Upper lobe of left lung (tissue), 6 donors: ENCODE data around the gene AKAP6. TPM values are rescaled to one million over a fixed set of nuclear protein-coding genes. Genes with fewer than 3 reads are reported as not detected.

Source experiments
- ATAC-seq, 2 donors: fragments of 200-7000 bp; cut with Tn5 transposase; one replicate each; pipeline ENCODE4 v1.9.1; 2022; ENCODE audit warnings: mild to moderate bottlenecking in 2 of 2, moderate library complexity in 2 of 2; ENCODE audit not compliant: low FRiP score in 2 of 2
- DNase-seq, 2 donors: peaks; one replicate each; pipeline ENCODE4 v3.0.0-alpha.2; 2019 to 2020
- H3K27ac ChIP-seq, 4 donors: fragments of 200-600 bp; sonication (generic); one replicate each; pipeline ENCODE4 v1.5.1; 2016 to 2019
- H3K27me3 ChIP-seq, 4 donors: fragments of 200-600 bp; sonication (generic); one replicate each; pipeline ENCODE4 v1.5.1; 2017 to 2019
- H3K36me3 ChIP-seq, 4 donors: fragments of 200-600 bp; sonication (generic); one replicate each; pipeline ENCODE4 v1.5.1; 2016 to 2019
- H3K4me1 ChIP-seq, 4 donors: fragments of 200-600 bp; sonication (generic); one replicate each; pipeline ENCODE4 v1.5.1; 2018 to 2019
- H3K4me3 ChIP-seq, 4 donors: fragments of 200-600 bp; sonication (generic); one replicate each; pipeline ENCODE4 v1.5.1; 2017 to 2019; ENCODE audit warnings: mild to moderate bottlenecking in 2 of 4, moderate library complexity in 1 of 4
- H3K9me3 ChIP-seq, 4 donors: fragments of 200-600 bp; sonication (generic); one replicate each; pipeline ENCODE4 v1.5.1; 2018 to 2019
- EP300 ChIP-seq, 4 donors: sonication (generic); formaldehyde crosslinking; IDR thresholded peaks; one replicate each; pipeline ENCODE4 v1.5.1; 2017; ENCODE audit warnings: antibody characterized with exemption in 4 of 4, control low read depth in 2 of 4
- POLR2A ChIP-seq, 4 donors: fragments of 450-650 bp; IDR thresholded peaks; one replicate each; pipeline ENCODE4 v1.5.1; 2016 to 2017; ENCODE audit warnings: antibody characterized with exemption in 4 of 4, mild to moderate bottlenecking in 2 of 4
- POLR2AphosphoS5 ChIP-seq, 2 donors: sonication (generic); formaldehyde crosslinking; IDR thresholded peaks; one replicate each; pipeline ENCODE4 v1.5.1; 2017; ENCODE audit warnings: antibody characterized with exemption in 2 of 2
- WGBS, 2 donors: methylation state at CpG; one replicate each; pipeline ENCODE4 v1.1.5; 2017 to 2018; 5-methylcytosine and 5-hydroxymethylcytosine counted together
- total RNA-seq, 6 donors: library from RNA; depleted of rRNA in 4 of 6; stranded (reverse); fragments of >200 nt in 4 of 6; gene quantifications; one replicate each; pipeline versions ENCODE4 v1.1.0 to v1.2.1, GENCODE V29; 2016 to 2021
- TF ChIP-seq, protein P1 (sequence below), 6 experiments: fragments of 450-650 bp in 4 of 6; fragments of 200-600 bp in 2 of 6; sonication (generic) in 2 of 6; IDR thresholded peaks; one replicate each; pipeline ENCODE4 v1.5.1; 2016 to 2019; ENCODE audit warnings: antibody characterized with exemption in 6 of 6
- donor health status: DM: no; HTN: no; CAD: no; lungs with moderate emphysema.
- donor health status: DM: no; HTN: yes; CAD: no; lungs with severe emphysema.

Gene AKAP6
- total RNA-seq, 6 donors from 2014 or later, result 6.2 to 27.7 (median 10.7) TPM

DNA sequence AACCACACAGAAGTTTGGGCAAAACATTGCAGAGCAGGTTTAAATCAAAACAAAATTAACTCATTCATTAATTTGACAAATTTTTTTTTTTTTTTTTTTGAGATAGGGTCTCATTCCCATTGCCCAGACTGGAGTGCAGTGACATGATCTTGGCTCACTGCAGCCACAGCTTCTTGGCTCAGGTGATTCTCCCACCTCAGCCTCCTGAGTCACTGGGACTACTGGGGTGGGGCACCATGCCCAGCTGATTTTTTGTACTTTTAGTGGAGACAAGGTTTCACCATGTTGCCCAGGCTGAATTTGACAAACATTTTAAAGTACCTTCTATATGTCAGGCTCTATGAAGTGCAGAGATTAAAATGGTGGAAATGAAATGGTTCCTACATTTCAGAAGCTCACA is 352.5 kb downstream of the AKAP6 start:
- no peak overlapping the region for H3K27ac ChIP-seq

DNA sequence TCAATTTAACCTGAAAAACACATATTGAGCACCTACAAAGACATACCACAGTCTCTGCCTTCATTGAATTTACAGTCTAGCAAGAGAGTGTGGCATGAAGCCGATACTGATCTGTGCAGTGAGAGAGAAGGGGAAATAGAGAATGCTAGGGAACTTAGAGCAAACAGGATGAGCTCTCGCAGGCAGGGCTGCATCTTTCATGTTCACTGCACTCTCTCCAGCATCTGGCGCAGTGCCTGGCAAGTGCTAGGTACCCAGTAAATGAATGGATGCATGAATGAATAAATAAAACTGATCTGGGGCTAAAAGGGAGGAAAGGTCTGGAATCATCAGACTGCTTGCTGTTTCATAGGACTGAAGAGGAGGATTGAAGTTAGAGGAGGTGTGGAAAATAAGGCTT is 353.1 kb downstream of the AKAP6 start:
- no peak for ATAC-seq
- 71 to 73% methylated on average over 3 of the region's 3 CpGs for WGBS, 2 donors
- H3K27ac ChIP-seq, result no peak overlapping the region
- no peaks in the 10 kb centered on the region for H3K36me3 ChIP-seq
- DNase-seq, result no peak
- TF ChIP-seq POLR2A (IDR thresholded peaks at IDR 0.05) (no peak), EP300 (IDR thresholded peaks at IDR 0.05) (no peak), POLR2AphosphoS5 (IDR thresholded peaks at IDR 0.05) (no peak)
- TF ChIP-seq, protein P1, sequence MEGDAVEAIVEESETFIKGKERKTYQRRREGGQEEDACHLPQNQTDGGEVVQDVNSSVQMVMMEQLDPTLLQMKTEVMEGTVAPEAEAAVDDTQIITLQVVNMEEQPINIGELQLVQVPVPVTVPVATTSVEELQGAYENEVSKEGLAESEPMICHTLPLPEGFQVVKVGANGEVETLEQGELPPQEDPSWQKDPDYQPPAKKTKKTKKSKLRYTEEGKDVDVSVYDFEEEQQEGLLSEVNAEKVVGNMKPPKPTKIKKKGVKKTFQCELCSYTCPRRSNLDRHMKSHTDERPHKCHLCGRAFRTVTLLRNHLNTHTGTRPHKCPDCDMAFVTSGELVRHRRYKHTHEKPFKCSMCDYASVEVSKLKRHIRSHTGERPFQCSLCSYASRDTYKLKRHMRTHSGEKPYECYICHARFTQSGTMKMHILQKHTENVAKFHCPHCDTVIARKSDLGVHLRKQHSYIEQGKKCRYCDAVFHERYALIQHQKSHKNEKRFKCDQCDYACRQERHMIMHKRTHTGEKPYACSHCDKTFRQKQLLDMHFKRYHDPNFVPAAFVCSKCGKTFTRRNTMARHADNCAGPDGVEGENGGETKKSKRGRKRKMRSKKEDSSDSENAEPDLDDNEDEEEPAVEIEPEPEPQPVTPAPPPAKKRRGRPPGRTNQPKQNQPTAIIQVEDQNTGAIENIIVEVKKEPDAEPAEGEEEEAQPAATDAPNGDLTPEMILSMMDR (IDR thresholded peaks at IDR 0.05), result no peak
- no peaks in the 10 kb centered on the region for H3K27me3 ChIP-seq
- H3K9me3 ChIP-seq, result no peaks in the 10 kb centered on the region
- no peaks in the 10 kb centered on the region for H3K4me1 ChIP-seq
- H3K4me3 ChIP-seq, result no peak overlapping the region

More for the DNA sequence above, 352.5 kb downstream of the AKAP6 start:
- no peak for DNase-seq
- ATAC-seq, result no peak
- H3K9me3 ChIP-seq, result no peaks in the 10 kb centered on the region
- no peak for TF ChIP-seq POLR2A (IDR thresholded peaks at IDR 0.05)
- TF ChIP-seq EP300 (IDR thresholded peaks at IDR 0.05), result no peak
- TF ChIP-seq, protein P1 (IDR thresholded peaks at IDR 0.05), result no peak
- TF ChIP-seq POLR2AphosphoS5 (IDR thresholded peaks at IDR 0.05), result no peak
- H3K27me3 ChIP-seq, result no peaks in the 10 kb centered on the region
- H3K36me3 ChIP-seq, result no peaks in the 10 kb centered on the region
- H3K4me1 ChIP-seq, result no peaks in the 10 kb centered on the region
- no peak overlapping the region for H3K4me3 ChIP-seq

DNA sequence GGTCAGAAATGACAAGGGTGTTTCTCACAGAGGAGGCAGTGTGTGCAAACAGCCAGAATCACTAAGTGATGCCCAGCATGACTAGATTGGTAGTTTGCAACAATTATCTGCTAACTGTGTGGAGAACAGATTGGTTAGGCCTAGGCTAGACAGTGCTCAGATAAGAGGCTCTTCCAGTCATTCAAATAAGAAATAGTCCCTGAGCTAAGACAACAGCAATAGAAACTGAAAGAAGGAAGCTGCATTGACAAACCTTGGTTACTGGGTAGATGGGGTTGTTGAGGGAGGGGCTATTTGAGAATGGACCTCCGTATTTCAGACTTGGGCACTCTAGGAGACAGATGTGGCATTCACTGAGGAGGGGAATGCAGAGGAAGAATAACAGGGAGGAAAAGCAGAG is 354.6 kb downstream of the AKAP6 start:
- no peak for TF ChIP-seq EP300 (IDR thresholded peaks at IDR 0.05)
- TF ChIP-seq POLR2A (IDR thresholded peaks at IDR 0.05), result no peak
- no peak for TF ChIP-seq POLR2AphosphoS5 (IDR thresholded peaks at IDR 0.05)
- TF ChIP-seq, protein P1 (IDR thresholded peaks at IDR 0.05), result no peak
- WGBS, 2 donors, result 70 to 75% methylated on average over 1 of the region's 1 CpG
- Histone ChIP-seq H3K4me1 (no peaks in the 10 kb centered on the region), H3K9me3 (no peaks in the 10 kb centered on the region), H3K27me3 (no peaks in the 10 kb centered on the region), H3K4me3 (no peak overlapping the region), H3K36me3 (no peaks in the 10 kb centered on the region), H3K27ac (no peak overlapping the region)
- ATAC-seq (no peak), DNase-seq (no peak)

- Histone ChIP-seq H3K36me3 (no peaks in the 10 kb centered on the region), H3K27ac (no peak overlapping the region), H3K4me1 (no peaks in the 10 kb centered on the region), H3K4me3 (no peak overlapping the region), H3K9me3 (no peaks in the 10 kb centered on the region), H3K27me3 (no peaks in the 10 kb centered on the region)
- DNase-seq (no peak), ATAC-seq (no peak)
- TF ChIP-seq, protein P1 (IDR thresholded peaks at IDR 0.05), result no peak
- TF ChIP-seq POLR2AphosphoS5 (IDR thresholded peaks at IDR 0.05) (no peak), EP300 (IDR thresholded peaks at IDR 0.05) (no peak), POLR2A (IDR thresholded peaks at IDR 0.05) (no peak)
- WGBS, 2 donors, result 61 to 71% methylated on average over 2 of the region's 2 CpGs
Measured at GRCh38 chr14:32688941-32689340, 359.8 kb downstream of the AKAP6 start.

DNA sequence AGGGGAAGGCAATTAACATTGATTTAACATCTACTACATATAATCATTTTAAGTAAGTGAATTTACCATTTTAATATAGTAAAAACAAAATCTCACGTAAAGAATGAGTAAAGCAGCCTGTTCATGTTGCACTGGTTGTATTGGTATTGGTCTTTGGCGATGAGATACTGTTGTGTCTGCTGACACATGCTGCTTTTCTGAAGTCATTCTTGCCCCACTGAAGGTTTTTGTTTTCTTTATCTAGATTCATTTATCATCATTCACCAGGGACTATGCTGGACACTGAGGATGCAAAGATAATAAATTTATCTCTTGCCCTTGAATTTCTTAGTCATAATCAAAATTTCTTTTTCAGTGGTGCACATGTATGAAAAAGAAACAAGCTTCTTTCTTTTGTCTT is 363.3 kb downstream of the AKAP6 start:
- ATAC-seq, result no peak
- 91 to 98% methylated on average over 2 of the region's 2 CpGs for WGBS, 2 donors
- Histone ChIP-seq H3K4me3 (no peak overlapping the region), H3K27ac (no peak overlapping the region), H3K27me3 (no peaks in the 10 kb centered on the region), H3K9me3 (no peaks in the 10 kb centered on the region), H3K4me1 (no peaks in the 10 kb centered on the region), H3K36me3 (no peaks in the 10 kb centered on the region)
- no peak for DNase-seq
- TF ChIP-seq POLR2AphosphoS5 (IDR thresholded peaks at IDR 0.05) (no peak), POLR2A (IDR thresholded peaks at IDR 0.05) (no peak), EP300 (IDR thresholded peaks at IDR 0.05) (no peak)
- TF ChIP-seq, protein P1 (IDR thresholded peaks at IDR 0.05), result no peak
